Activated B cell treated with CpG ODN at 0.5 μM for 24 hours (primary cell): ENCODE measurements around the gene ZNF791. TPM values are rescaled to one million over a fixed set of nuclear protein-coding genes. Genes with fewer than 3 reads are reported as not detected.

Source experiments
- ATAC-seq: fragments of 200-7000 bp; cut with Tn5 transposase; one replicate; pipeline ENCODE4 v1.10.0; 2021; ENCODE audit warnings: low read depth, mild to moderate bottlenecking, moderate library complexity
- CTCF ChIA-PET: fragments of 350-600 bp; sonication (Branson Sonifier 250); formaldehyde crosslinking; loops from one replicate; lab custom pipeline; 2021; ENCODE audit warnings: antibody characterized with exemption; lab: Charles Lee
- POLR2A ChIA-PET: fragments of 350-600 bp; sonication (Branson Sonifier 250); formaldehyde crosslinking; loops from one replicate; lab custom pipeline; 2021; ENCODE audit warnings: antibody characterized with exemption; lab: Charles Lee
- DNase-seq: peaks from one replicate; pipeline ENCODE4 v3.0.0; 2022
- H3K27ac Mint-ChIP-seq: one replicate; pipeline ENCODE4 v1.8.0; 2020; ENCODE audit warnings: mixed read lengths
- H3K27me3 Mint-ChIP-seq: one replicate; pipeline ENCODE4 v1.8.0; 2021; ENCODE audit warnings: mixed read lengths
- H3K36me3 Mint-ChIP-seq: one replicate; pipeline ENCODE4 v1.8.0; 2021; ENCODE audit warnings: low read depth, mixed read lengths
- H3K4me1 Mint-ChIP-seq: one replicate; pipeline ENCODE4 v1.8.0; 2021; ENCODE audit warnings: mixed read lengths
- H3K4me3 Mint-ChIP-seq: one replicate; pipeline ENCODE4 v1.8.0; 2020; ENCODE audit warnings: mild to moderate bottlenecking, mixed read lengths
- H3K9me3 Mint-ChIP-seq: one replicate; pipeline ENCODE4 v1.8.0; 2020; ENCODE audit warnings: mixed read lengths
- intact Hi-C: fragments of 100-400 bp; cut with micrococcal nuclease; formaldehyde crosslinking; loops from one replicate; pipeline ENCODE4 v1.15.1; 2024
- total RNA-seq: library from RNA; stranded (reverse); gene quantifications from 2 replicates; pipeline ENCODE4 v1.2.3, GENCODE V29; 2022
- TF ChIP-seq, protein P1 (sequence below): fragments of 200-600 bp; IDR thresholded peaks from one replicate; pipeline ENCODE4 v1.8.0; 2022; ENCODE audit warnings: antibody characterized with exemption, mild to moderate bottlenecking

The ZNF791 gene
- total RNA-seq, 1 donor from 2014 or later, result 46.1 TPM

DNA sequence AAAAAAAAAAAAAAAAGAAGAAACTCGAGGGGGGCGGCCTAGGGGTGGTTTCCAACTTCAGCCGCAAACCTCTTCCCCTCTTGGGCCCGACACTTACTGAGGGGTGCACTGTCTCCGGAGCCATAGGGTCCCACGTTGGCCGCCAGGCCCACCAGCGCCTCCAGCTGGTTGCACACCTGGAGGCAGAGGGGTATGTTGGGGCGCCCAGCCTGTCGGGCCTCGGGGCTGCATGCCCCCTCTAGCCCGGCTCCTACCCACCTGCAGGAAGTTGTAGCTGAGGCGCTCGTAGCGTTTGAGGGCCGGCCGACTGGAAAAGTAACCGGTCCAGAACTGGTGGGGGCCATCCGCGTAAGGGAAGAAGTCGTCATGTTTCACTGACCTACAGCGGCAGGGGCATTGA, 47.2 kb downstream of the ZNF791 start:
- no peak overlapping the region for H3K4me3 Mint-ChIP-seq
- no peak overlapping the region for H3K27ac Mint-ChIP-seq
- no peak for DNase-seq
- H3K36me3 Mint-ChIP-seq, result peaks cover 78% of the 10 kb centered on the region
- H3K9me3 Mint-ChIP-seq, result no peaks in the 10 kb centered on the region
- no peaks in the 10 kb centered on the region for H3K27me3 Mint-ChIP-seq
- intact Hi-C loops, result no loop called here
- CTCF ChIA-PET, result no interaction called here
- ATAC-seq, result no peak
- TF ChIP-seq, protein P1, sequence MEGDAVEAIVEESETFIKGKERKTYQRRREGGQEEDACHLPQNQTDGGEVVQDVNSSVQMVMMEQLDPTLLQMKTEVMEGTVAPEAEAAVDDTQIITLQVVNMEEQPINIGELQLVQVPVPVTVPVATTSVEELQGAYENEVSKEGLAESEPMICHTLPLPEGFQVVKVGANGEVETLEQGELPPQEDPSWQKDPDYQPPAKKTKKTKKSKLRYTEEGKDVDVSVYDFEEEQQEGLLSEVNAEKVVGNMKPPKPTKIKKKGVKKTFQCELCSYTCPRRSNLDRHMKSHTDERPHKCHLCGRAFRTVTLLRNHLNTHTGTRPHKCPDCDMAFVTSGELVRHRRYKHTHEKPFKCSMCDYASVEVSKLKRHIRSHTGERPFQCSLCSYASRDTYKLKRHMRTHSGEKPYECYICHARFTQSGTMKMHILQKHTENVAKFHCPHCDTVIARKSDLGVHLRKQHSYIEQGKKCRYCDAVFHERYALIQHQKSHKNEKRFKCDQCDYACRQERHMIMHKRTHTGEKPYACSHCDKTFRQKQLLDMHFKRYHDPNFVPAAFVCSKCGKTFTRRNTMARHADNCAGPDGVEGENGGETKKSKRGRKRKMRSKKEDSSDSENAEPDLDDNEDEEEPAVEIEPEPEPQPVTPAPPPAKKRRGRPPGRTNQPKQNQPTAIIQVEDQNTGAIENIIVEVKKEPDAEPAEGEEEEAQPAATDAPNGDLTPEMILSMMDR, result no peak
- POLR2A ChIA-PET, result interaction anchor here (0.6 to 1.5 kb wide), 5 partner anchors 9 to 442 kb away, joined by 3 to 21 read pairs (median 5); partner anchors contain the start of genes MAN2B1 and WDR83
- H3K4me1 Mint-ChIP-seq, result peaks cover 2% of the 10 kb centered on the region

DNA sequence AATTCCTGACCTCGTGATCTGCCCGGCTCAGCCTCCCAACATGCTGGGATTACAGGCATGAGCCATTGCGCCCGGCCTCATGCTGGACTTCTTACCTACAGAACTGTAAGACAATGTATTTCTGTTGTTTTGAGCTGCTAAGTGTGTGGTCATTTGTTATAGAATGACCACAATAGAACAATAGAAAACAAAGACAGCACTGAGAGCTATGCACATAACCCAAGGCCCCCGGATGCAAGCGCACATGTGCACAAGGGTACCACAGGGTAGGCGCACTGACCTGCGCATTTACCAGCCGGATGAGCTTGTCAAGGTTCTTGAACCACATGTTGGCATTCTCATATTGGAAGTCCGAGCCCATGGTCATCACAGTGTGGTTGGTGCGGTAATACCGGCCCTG, 50.3 kb downstream of the ZNF791 start:
- Mint-ChIP-seq H3K27me3 (no peaks in the 10 kb centered on the region), H3K27ac (no peak overlapping the region), H3K4me1 (peaks cover 26% of the 10 kb centered on the region), H3K9me3 (no peaks in the 10 kb centered on the region), H3K36me3 (peaks cover 82% of the 10 kb centered on the region), H3K4me3 (no peak overlapping the region)
- TF ChIP-seq, protein P1, result no peak
- intact Hi-C loops, result no loop called here
- POLR2A ChIA-PET, result no interaction called here
- no peak for DNase-seq
- CTCF ChIA-PET, result no interaction called here
- no peak for ATAC-seq

DNA sequence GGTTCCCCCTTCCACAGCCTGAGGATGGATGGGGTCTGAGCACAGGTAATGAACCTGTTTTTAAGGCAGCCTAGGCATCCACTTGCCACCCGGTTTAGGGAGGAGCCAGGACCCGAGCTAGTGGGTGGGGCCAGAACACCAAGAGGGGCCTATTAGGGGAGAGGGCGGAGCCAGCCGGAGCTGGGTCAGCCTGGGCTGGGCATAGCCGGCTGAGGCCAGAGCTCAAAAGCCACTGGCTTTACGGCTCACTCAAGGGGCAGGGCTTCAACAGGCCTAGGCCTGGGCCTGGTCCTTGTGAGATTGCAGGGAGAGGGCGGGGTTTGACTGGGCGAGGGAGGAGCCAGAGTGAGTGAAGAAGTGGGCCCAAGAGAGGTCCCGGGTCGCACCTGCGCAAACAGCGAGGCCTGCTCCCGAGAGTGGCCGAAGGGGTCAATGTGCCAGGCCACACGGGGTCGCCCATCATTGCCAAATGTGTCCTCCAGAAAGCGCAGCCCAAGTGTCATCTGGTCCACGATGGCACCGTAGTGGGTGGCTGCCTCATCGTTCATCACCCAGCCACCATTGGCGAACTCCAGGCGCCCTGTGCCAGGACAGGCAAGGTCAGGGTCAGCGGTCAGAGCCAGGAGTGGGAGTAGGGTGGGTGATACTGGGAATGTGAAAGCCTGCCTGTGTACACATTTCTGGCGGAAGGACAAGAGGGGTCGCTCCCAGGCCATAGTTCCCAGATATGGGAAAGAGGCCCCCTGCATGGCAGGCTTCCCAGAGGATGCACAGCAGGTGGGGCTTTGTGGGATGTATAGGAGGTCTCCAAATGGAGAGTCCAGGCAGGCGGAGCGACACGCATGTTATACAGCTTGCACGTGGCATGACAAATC, 53.9 kb downstream of the ZNF791 start:
- Mint-ChIP-seq H3K27me3 (no peaks in the 10 kb centered on the region), H3K36me3 (peaks cover 67% of the 10 kb centered on the region), H3K27ac (peak overlapping the region; percentile 93), H3K4me1 (peaks cover 59% of the 10 kb centered on the region), H3K9me3 (no peaks in the 10 kb centered on the region), H3K4me3 (peak overlapping the region; percentile 97)
- CTCF ChIA-PET, result interaction anchor here (1.8 to 2.1 kb wide), 2 partner anchors 25 to 101 kb away, joined by 6 to 11 read pairs; no protein-coding TSS in a partner anchor
- TF ChIP-seq, protein P1, result no peak
- POLR2A ChIA-PET, result interaction anchor here (0.9 to 3.4 kb wide), 8 partner anchors 10 to 740 kb away, joined by 3 to 74 read pairs (median 8); partner anchors contain the start of genes DHPS, GET3, ZNF490 and ZNF700
- ATAC-seq (no peak), DNase-seq (no peak)
- intact Hi-C loops, result loop anchor here (1.0 to 5.0 kb wide), 6 partner anchors 24 to 332 kb away; partner anchors contain the start of genes TNPO2 and ZNF563

DNA sequence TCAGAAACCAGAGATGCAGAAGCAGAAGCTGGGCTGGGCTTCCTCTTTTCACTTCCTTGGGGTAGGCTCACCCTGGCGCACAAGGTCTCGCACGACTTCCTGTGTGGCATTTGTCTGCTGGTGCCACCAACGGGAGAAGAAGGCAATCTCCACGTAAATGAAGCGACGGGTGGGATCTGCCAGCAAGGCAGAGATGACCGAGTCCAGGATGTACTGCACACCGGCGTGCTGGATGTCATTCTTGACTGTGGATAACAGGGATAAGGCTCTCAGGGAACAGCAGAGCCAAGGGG, 54.5 kb downstream of the ZNF791 start:
- Mint-ChIP-seq H3K4me1 (peaks cover 63% of the 10 kb centered on the region), H3K4me3 (peak overlapping the region; percentile 97), H3K36me3 (peaks cover 63% of the 10 kb centered on the region), H3K9me3 (no peaks in the 10 kb centered on the region), H3K27ac (peak overlapping the region; percentile 93), H3K27me3 (no peaks in the 10 kb centered on the region)
- POLR2A ChIA-PET, result interaction anchor here (0.9 to 3.4 kb wide), 8 partner anchors 10 to 741 kb away, joined by 3 to 74 read pairs (median 8); partner anchors contain the start of genes DHPS, GET3, ZNF490 and ZNF700
- ATAC-seq (peak; percentile 68), DNase-seq (peak; percentile 64)
- TF ChIP-seq, protein P1, result no peak
- intact Hi-C loops, result loop anchor here (1.0 to 5.0 kb wide), 6 partner anchors 25 to 333 kb away; partner anchors contain the start of genes TNPO2 and ZNF563
- CTCF ChIA-PET, result interaction anchor here (0.6 to 2.1 kb wide), 4 partner anchors 23 to 101 kb away, joined by 3 to 11 read pairs (median 4); no protein-coding TSS in a partner anchor
